IMR-90 (cell line): Measurements from ENCODE around the gene PLEKHD1.

Experiments
- BHLHE40 ChIP-seq: fragments of 150-350 bp; IDR thresholded peaks from 2 replicates; pipeline ENCODE4 v1.6.1; 2016; ENCODE audit warnings: mild to moderate bottlenecking, low read depth, low read length
- CEBPB ChIP-seq: IDR thresholded peaks from 2 replicates; pipeline ENCODE4 v1.6.1; 2012; ENCODE audit warnings: low read depth, low read length, improper control_type of control experiment
- CTCF ChIP-seq: conservative IDR thresholded peaks from 2 replicates; pipeline ENCODE4 v1.5.1; 2012; ENCODE audit warnings: mild to moderate bottlenecking, low read depth, low read length, improper control_type of control experiment
- MAZ ChIP-seq: IDR thresholded peaks from 2 replicates; pipeline ENCODE4 v1.6.1; 2012; ENCODE audit warnings: low read depth, mild to moderate bottlenecking, low read length, improper control_type of control experiment, moderate library complexity, borderline replicate concordance
- RAD21 ChIP-seq: IDR thresholded peaks from 2 replicates; pipeline ENCODE4 v1.6.1; 2012; ENCODE audit warnings: low read length, improper control_type of control experiment
- RCOR1 ChIP-seq: IDR thresholded peaks from 2 replicates; pipeline ENCODE4 v1.6.1; 2012; ENCODE audit warnings: mild to moderate bottlenecking, low read length, improper control_type of control experiment; ENCODE audit not compliant: insufficient replicate concordance

GRCh38 chr14:69554500-69554899 lies 70.0 kb downstream of the PLEKHD1 start:
- TF ChIP-seq CEBPB (no peak), BHLHE40 (no peak), MAZ (no peak), RCOR1 (no peak), RAD21 (no peak), CTCF (no peak)
